Panc1 (cell line): Measurements from ENCODE around the gene LYSMD2. TPM values are rescaled to one million over a fixed set of nuclear protein-coding genes. Genes with fewer than 3 reads are reported as not detected.

Source experiments
- ATAC-seq: fragments of 200-7000 bp; cut with Tn5 transposase; 2 replicates; pipeline ENCODE4 v1.9.1; 2020; ENCODE audit warnings: mild to moderate bottlenecking, moderate library complexity
- BruUV-seq: library from RNA; stranded (reverse); fragments of 400-500 nt; replicated peaks from 2 replicates; lab custom pipeline; 2021; lab: Mats Ljungman, UMichigan
- CTCF ChIA-PET: fragments of 300-600 bp; sonication (Branson Sonifier 250); formaldehyde crosslinking; loops from one replicate; lab custom pipeline; 2022; ENCODE audit warnings: antibody characterized with exemption; lab: Charles Lee
- POLR2A ChIA-PET: fragments of 300-600 bp; sonication (Branson Sonifier 250); formaldehyde crosslinking; loops from one replicate; lab custom pipeline; 2022; ENCODE audit warnings: antibody characterized with exemption; lab: Charles Lee
- DNase-seq: peaks from one replicate; pipeline ENCODE4 v3.0.0-alpha.2; 2010; ENCODE audit warnings: low read depth, low spot score
- H3K27ac ChIP-seq: 2 replicates; pipeline ENCODE4 v1.5.1; 2011; ENCODE audit warnings: mild to moderate bottlenecking, low read length, inconsistent platforms
- H3K27me3 ChIP-seq: fragments of 200-500 bp; sonication (Bioruptor generic); 2 replicates; pipeline ENCODE4 v1.6.0; 2014; ENCODE audit warnings: low read length, inconsistent platforms; ENCODE audit not compliant: control insufficient read depth, insufficient read depth
- H3K36me3 ChIP-seq: fragments of 200-500 bp; sonication (Bioruptor generic); 2 replicates; pipeline ENCODE4 v1.5.1; 2014; ENCODE audit warnings: inconsistent platforms, mild to moderate bottlenecking, low read length, moderate library complexity; ENCODE audit not compliant: control insufficient read depth, insufficient read depth
- H3K4me1 ChIP-seq: 2 replicates; pipeline ENCODE4 v1.5.1; 2011; ENCODE audit warnings: inconsistent platforms, mild to moderate bottlenecking, low read length, moderate library complexity; ENCODE audit not compliant: control insufficient read depth, insufficient read depth
- H3K4me3 ChIP-seq, 2 experiments: 2 replicates each; pipeline ENCODE4 v1.5.1; 2011 to 2012; ENCODE audit warnings: low read depth in 2 of 2, low read length in 2 of 2, mild to moderate bottlenecking in 2 of 2, inconsistent platforms in 1 of 2, moderate library complexity in 1 of 2
- H3K9me3 ChIP-seq: fragments of 200-500 bp; sonication (Bioruptor generic); 2 replicates; pipeline ENCODE4 v1.5.1; 2014; ENCODE audit warnings: low read depth, mild to moderate bottlenecking, inconsistent platforms, low read length, moderate library complexity; ENCODE audit not compliant: control insufficient read depth, insufficient read depth
- POLR2AphosphoS5 ChIP-seq: IDR thresholded peaks from 2 replicates; pipeline ENCODE4 v1.6.1; 2012; ENCODE audit warnings: mild to moderate bottlenecking, low read depth, low read length, moderate library complexity
- SIN3A ChIP-seq: IDR thresholded peaks from 2 replicates; pipeline ENCODE4 v1.6.1; 2012; ENCODE audit warnings: low read depth, mild to moderate bottlenecking, low read length, moderate library complexity, borderline replicate concordance; ENCODE audit not compliant: insufficient read depth
- TCF7L2 ChIP-seq: IDR thresholded peaks from 2 replicates; pipeline ENCODE4 v1.6.1; 2011; ENCODE audit warnings: mild to moderate bottlenecking, low read depth, low read length, inconsistent platforms
- in situ Hi-C: cut with HindIII; loops from 2 replicates; pipeline ENCODE4 v1.10.0; 2016; ENCODE audit warnings: low sequenced_read_pairs, low pct_unique_long_range_greater_than_20kb
- intact Hi-C: fragments of 100-400 bp; cut with micrococcal nuclease; formaldehyde crosslinking; loops from one replicate; pipeline ENCODE4 v1.10.0; 2022; ENCODE audit not compliant: unreplicated experiment
- total RNA-seq: library from RNA; stranded (reverse); gene quantifications from one replicate; pipeline ENCODE4 v1.2.1, GENCODE V29; 2021; ENCODE audit not compliant: unreplicated experiment
- TF ChIP-seq, protein P1 (sequence below), 2 experiments: IDR thresholded peaks; 2 replicates each; pipeline ENCODE4 v1.6.1; 2011 to 2012; ENCODE audit warnings: low read depth in 2 of 2, control low read depth in 1 of 2, low read length in 1 of 2, mild to moderate bottlenecking in 1 of 2, moderate library complexity in 1 of 2; ENCODE audit not compliant: insufficient read depth in 1 of 2
- TF ChIP-seq, protein P2 (sequence below): fragments of 450-650 bp; IDR thresholded peaks from 2 replicates; pipeline ENCODE4 v1.5.1; 2017; ENCODE audit warnings: mild to moderate bottlenecking

Gene LYSMD2
- total RNA-seq, 1 experiment from 2014 or later: 17.2 TPM

DNA sequence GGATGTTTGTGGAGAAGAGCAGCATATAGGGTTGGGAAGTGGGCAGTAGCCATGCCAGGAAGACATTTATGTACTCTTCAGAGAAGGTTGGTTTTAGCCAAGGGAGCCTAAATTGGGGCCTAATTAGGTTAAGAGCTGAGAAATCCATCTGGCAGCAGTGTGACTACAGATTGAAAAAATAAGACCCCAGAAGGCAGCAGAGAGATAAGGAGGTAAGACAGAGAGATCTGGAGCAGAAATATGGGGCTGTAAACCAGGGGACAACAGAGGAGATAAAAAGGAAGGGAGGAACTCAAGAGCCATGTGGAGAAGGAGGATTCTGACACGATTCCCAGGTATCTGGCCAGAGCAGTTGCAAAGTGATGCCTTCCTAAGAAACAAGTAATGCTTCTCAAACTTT lies 23.3 kb downstream of the LYSMD2 start:
- TF ChIP-seq, protein P1, sequence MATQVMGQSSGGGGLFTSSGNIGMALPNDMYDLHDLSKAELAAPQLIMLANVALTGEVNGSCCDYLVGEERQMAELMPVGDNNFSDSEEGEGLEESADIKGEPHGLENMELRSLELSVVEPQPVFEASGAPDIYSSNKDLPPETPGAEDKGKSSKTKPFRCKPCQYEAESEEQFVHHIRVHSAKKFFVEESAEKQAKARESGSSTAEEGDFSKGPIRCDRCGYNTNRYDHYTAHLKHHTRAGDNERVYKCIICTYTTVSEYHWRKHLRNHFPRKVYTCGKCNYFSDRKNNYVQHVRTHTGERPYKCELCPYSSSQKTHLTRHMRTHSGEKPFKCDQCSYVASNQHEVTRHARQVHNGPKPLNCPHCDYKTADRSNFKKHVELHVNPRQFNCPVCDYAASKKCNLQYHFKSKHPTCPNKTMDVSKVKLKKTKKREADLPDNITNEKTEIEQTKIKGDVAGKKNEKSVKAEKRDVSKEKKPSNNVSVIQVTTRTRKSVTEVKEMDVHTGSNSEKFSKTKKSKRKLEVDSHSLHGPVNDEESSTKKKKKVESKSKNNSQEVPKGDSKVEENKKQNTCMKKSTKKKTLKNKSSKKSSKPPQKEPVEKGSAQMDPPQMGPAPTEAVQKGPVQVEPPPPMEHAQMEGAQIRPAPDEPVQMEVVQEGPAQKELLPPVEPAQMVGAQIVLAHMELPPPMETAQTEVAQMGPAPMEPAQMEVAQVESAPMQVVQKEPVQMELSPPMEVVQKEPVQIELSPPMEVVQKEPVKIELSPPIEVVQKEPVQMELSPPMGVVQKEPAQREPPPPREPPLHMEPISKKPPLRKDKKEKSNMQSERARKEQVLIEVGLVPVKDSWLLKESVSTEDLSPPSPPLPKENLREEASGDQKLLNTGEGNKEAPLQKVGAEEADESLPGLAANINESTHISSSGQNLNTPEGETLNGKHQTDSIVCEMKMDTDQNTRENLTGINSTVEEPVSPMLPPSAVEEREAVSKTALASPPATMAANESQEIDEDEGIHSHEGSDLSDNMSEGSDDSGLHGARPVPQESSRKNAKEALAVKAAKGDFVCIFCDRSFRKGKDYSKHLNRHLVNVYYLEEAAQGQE (IDR thresholded peaks at IDR 0.05; ENCODE audit: insufficient read depth in 1 of 2, low read depth in 2 of 2, low read length in 1 of 2): no peak
- TF ChIP-seq, protein P2, sequence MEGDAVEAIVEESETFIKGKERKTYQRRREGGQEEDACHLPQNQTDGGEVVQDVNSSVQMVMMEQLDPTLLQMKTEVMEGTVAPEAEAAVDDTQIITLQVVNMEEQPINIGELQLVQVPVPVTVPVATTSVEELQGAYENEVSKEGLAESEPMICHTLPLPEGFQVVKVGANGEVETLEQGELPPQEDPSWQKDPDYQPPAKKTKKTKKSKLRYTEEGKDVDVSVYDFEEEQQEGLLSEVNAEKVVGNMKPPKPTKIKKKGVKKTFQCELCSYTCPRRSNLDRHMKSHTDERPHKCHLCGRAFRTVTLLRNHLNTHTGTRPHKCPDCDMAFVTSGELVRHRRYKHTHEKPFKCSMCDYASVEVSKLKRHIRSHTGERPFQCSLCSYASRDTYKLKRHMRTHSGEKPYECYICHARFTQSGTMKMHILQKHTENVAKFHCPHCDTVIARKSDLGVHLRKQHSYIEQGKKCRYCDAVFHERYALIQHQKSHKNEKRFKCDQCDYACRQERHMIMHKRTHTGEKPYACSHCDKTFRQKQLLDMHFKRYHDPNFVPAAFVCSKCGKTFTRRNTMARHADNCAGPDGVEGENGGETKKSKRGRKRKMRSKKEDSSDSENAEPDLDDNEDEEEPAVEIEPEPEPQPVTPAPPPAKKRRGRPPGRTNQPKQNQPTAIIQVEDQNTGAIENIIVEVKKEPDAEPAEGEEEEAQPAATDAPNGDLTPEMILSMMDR: no peak
- TF ChIP-seq SIN3A (no peak), POLR2AphosphoS5 (no peak), TCF7L2 (no peak)
- intact Hi-C loops: no loop called here
- H3K9me3 ChIP-seq: no peaks in the 10 kb centered on the region
- CTCF ChIA-PET: no interaction called here
- in situ Hi-C loops: no loop called here
- POLR2A ChIA-PET: no interaction called here
- H3K4me3 ChIP-seq: no peak overlapping the region
- H3K4me1 ChIP-seq: no peaks in the 10 kb centered on the region
- no peak overlapping the region for H3K27ac ChIP-seq
- DNase-seq: no peak
- no TSS peak for BruUV-seq
- H3K36me3 ChIP-seq: no peaks in the 10 kb centered on the region
- no peaks in the 10 kb centered on the region for H3K27me3 ChIP-seq
- no peak for ATAC-seq

GRCh38 chr15:51709031-51709430 lies 28.4 kb downstream of the LYSMD2 start:
- BruUV-seq: no TSS peak

More at GRCh38 chr15:51709031-51709430, 28.4 kb downstream of the LYSMD2 start:
- POLR2A ChIA-PET: no interaction called here
- H3K4me3 ChIP-seq: peak overlapping the region; percentile 39 to 61
- peak; percentile 48; the same call in 1 of the 2 replicates for ATAC-seq
- no peaks in the 10 kb centered on the region for H3K27me3 ChIP-seq
- DNase-seq: no peak
- in situ Hi-C loops (no loop called here), intact Hi-C loops (no loop called here)
- CTCF ChIA-PET: interaction anchor here (0.6 kb wide), 2 partner anchors 9 to 613 kb away, joined by 3 read pairs; no protein-coding TSS in a partner anchor
- TF ChIP-seq POLR2AphosphoS5 (no peak), TCF7L2 (no peak), SIN3A (no peak)
- TF ChIP-seq, protein P2: no peak
- TF ChIP-seq, protein P1 (IDR thresholded peaks at IDR 0.05; ENCODE audit: insufficient read depth in 1 of 2, low read depth in 2 of 2, low read length in 1 of 2): no peak
- H3K9me3 ChIP-seq: no peaks in the 10 kb centered on the region
- H3K36me3 ChIP-seq: no peaks in the 10 kb centered on the region
- peak overlapping the region; percentile 29; the same call in 1 of the 2 replicates for H3K27ac ChIP-seq
- H3K4me1 ChIP-seq: no peaks in the 10 kb centered on the region
